Kidney (tissue), 14 donors: ENCODE data around the gene COL4A2. TPM values are rescaled to one million over a fixed set of nuclear protein-coding genes. Genes with fewer than 3 reads are reported as not detected.

ENCODE experiments used
- DNase-seq, 5 donors: peaks; one replicate each; pipeline ENCODE4 v3.0.0-alpha.2; 2013 to 2020
- FAIRE-seq: peaks from 2 replicates; lab custom pipeline; 2012; peaks lifted over from hg19 to GRCh38; lab: Jason Lieb, UNC
- H3K27ac ChIP-seq, 2 donors: one replicate each; pipeline ENCODE4 v1.7.0; 2013; ENCODE audit warnings: low read depth in 2 of 2, low read length in 2 of 2, inconsistent platforms in 1 of 2
- H3K27me3 ChIP-seq: one replicate; pipeline ENCODE4 v1.7.1; 2013; ENCODE audit warnings: low read length, inconsistent platforms; ENCODE audit not compliant: control insufficient read depth, insufficient read depth
- H3K36me3 ChIP-seq, 3 donors: one replicate each; pipeline versions ENCODE4 v1.7.0 to v1.7.1; 2013; ENCODE audit warnings: low read length in 3 of 3, control low read depth in 1 of 3, inconsistent platforms in 1 of 3; ENCODE audit not compliant: insufficient read depth in 3 of 3, control insufficient read depth in 2 of 3
- H3K4me1 ChIP-seq, 3 donors: one replicate each; pipeline versions ENCODE4 v1.7.0 to v1.7.1; 2013; ENCODE audit warnings: low read length in 3 of 3, inconsistent platforms in 1 of 3, low read depth in 1 of 3; ENCODE audit not compliant: control insufficient read depth in 2 of 3, insufficient read depth in 2 of 3
- H3K4me3 ChIP-seq, 3 donors: one replicate each; pipeline versions ENCODE4 v1.7.0 to v1.8.1; 2013; ENCODE audit warnings: low read length in 3 of 3, control low read depth in 1 of 3, inconsistent platforms in 1 of 3
- H3K9ac ChIP-seq, 3 donors: one replicate each; pipeline versions ENCODE4 v1.7.0 to v1.7.1; 2013; ENCODE audit warnings: low read length in 3 of 3, control low read depth in 1 of 3, inconsistent platforms in 1 of 3
- H3K9me3 ChIP-seq, 3 donors: one replicate each; pipeline versions ENCODE4 v1.7.0 to v1.7.1; 2013; ENCODE audit warnings: low read length in 3 of 3, control low read depth in 1 of 3, inconsistent platforms in 1 of 3; ENCODE audit not compliant: control insufficient read depth in 2 of 3, insufficient read depth in 1 of 3
- intact Hi-C: fragments of 100-400 bp; cut with DNase I; formaldehyde crosslinking; loops from one replicate; pipeline ENCODE4 v1.11.1; 2022
- polyA plus RNA-seq: library from polyadenylated mRNA; stranded (reverse); fragments of 350-450 nt; fragmentation: Illumina TruSeq; extraction: RNeasy Lipid Tissue Mini Kit (QIAGEN cat#74804); gene quantifications from one replicate; pipeline ENCODE4 v1.2.3, GENCODE V29; 2014; ENCODE audit warnings: low read depth, low replicate concordance; ENCODE audit not compliant: insufficient read depth
- total RNA-seq: library from RNA; stranded (reverse); fragmentation: NEBNext Ultra II Directional; extraction: Animal tissue kit (Norgen Biotek cat#: 25700); gene quantifications from one replicate; pipeline ENCODE4 v1.2.1, GENCODE V29; 2021
- TF ChIP-seq, protein P1 (sequence below): IDR thresholded peaks from 3 replicates; pipeline ENCODE4 v1.5.1; 2012; ENCODE audit warnings: mild to moderate bottlenecking, moderate library complexity, borderline replicate concordance; ENCODE audit not compliant: insufficient read depth; ENCODE audit errors: extremely low read depth
- donor health status: control.
- donor health status: control.
- donor health status: control.
- donor health status: control.
- donor health status: control.
- donor health status: DM: yes; HTN: yes; CAD: no.
- donor health status: Normal renal cell carcinoma (clear cell type).

Gene COL4A2
- total and polyA plus RNA-seq, 2 donors from 2014 or later: 126 to 265 TPM

DNA sequence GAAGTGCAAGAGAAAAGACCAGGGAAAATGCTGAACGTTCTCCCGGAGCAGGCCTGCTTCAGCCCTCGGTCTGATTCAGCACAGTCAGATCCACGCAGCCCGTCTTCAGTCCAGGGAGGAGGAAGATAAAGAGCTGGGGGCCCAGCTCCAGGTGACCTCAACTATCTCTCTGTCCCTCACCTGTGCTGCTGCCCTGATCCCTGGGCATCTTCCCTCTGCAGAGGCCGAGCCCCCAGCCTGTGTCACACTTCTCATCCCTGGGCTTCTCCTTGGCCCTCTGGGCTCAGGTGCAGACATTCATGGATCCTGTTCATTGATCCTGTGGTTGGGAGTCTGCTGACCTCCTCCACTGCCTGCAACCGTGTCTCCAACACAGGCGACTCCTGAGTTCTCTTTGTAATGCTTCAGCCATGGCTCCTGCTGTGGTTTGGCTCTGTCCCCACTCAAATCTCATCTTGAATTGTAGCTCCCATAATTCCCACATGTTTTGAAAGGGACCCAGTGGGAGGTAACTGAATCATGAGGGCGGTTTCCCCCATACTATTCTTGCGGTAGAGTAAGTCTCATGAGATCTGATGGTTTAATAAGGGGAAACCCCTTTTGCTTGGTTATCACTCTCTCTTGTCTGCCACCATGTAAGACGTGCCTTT lies 27.9 kb downstream of the COL4A2 start:
- H3K27ac ChIP-seq: no peak overlapping the region
- intact Hi-C loops: no loop called here
- no peak for FAIRE-seq
- DNase-seq: no peak
- H3K4me1 ChIP-seq: peaks cover 2 to 9% (median 8%) of the 10 kb centered on the region in 3 donors
- no peak overlapping the region for H3K4me3 ChIP-seq
- no peaks in the 10 kb centered on the region for H3K36me3 ChIP-seq
- H3K9me3 ChIP-seq: no peaks in the 10 kb centered on the region
- H3K9ac ChIP-seq: no peak overlapping the region
- TF ChIP-seq, protein P1, sequence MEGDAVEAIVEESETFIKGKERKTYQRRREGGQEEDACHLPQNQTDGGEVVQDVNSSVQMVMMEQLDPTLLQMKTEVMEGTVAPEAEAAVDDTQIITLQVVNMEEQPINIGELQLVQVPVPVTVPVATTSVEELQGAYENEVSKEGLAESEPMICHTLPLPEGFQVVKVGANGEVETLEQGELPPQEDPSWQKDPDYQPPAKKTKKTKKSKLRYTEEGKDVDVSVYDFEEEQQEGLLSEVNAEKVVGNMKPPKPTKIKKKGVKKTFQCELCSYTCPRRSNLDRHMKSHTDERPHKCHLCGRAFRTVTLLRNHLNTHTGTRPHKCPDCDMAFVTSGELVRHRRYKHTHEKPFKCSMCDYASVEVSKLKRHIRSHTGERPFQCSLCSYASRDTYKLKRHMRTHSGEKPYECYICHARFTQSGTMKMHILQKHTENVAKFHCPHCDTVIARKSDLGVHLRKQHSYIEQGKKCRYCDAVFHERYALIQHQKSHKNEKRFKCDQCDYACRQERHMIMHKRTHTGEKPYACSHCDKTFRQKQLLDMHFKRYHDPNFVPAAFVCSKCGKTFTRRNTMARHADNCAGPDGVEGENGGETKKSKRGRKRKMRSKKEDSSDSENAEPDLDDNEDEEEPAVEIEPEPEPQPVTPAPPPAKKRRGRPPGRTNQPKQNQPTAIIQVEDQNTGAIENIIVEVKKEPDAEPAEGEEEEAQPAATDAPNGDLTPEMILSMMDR: no peak
- H3K27me3 ChIP-seq: no peaks in the 10 kb centered on the region

DNA sequence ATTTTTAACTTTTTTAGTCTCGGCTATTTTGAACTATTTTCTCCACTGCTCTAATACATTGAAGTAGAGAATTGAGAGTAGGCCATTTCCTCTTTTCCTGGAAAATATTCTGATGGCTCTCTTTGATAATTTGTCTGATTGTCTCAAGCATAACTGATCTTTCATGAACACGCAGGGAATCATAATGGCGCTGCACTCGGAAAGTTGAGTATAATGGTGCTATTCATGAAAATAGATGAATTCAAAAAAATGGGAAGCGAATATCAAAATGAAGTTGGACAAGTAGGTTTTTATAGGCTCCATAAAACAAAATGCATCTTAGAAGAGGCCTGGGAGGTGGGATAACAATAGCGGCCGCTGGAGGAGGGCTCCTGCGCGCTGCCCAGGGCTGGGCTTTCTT lies 29.0 kb downstream of the COL4A2 start:
- FAIRE-seq: no peak
- Histone ChIP-seq H3K27me3 (no peaks in the 10 kb centered on the region), H3K9ac (no peak overlapping the region), H3K27ac (no peak overlapping the region), H3K36me3 (no peaks in the 10 kb centered on the region), H3K4me1 (peaks cover 0 to 11% (median 10%) of the 10 kb centered on the region in 3 donors), H3K9me3 (no peaks in the 10 kb centered on the region), H3K4me3 (no peak overlapping the region)
- DNase-seq: no peak
- intact Hi-C loops: no loop called here
- TF ChIP-seq, protein P1: no peak

DNA sequence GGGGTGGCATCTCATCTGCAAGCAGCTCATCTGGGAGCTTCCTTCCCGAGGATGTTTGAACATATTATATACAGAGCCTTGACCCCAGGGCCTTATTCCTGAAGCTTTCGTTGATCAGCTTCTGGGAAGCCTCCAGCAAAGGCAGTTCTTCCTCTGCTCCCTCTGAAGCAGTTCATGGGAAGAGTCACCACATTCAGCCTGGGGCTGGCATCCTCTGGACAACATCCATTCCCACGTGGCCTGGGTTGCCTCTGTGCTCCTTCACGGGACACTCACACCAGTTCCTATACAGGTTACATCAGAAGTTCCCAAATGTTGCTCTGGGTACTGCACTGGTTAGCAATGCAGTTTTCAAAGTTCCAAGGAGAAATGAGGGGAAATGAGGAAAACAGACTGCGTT lies 29.6 kb downstream of the COL4A2 start:
- intact Hi-C loops: no loop called here
- Histone ChIP-seq H3K36me3 (no peaks in the 10 kb centered on the region), H3K9me3 (no peaks in the 10 kb centered on the region), H3K9ac (no peak overlapping the region), H3K27ac (no peak overlapping the region), H3K27me3 (no peaks in the 10 kb centered on the region), H3K4me1 (peaks cover 0 to 16% (median 12%) of the 10 kb centered on the region in 3 donors), H3K4me3 (no peak overlapping the region)
- TF ChIP-seq, protein P1: no peak
- FAIRE-seq (no peak), DNase-seq (no peak)
